ENCODE results near the gene FLVCR2.

Gene FLVCR2

GRCh38 chr14:75636100-75636692 lies 57.8 kb downstream of the FLVCR2 start:
- no peak for DNase-seq

- DNase-seq = no peak
These were observed 62.5 kb downstream of the FLVCR2 start for GRCh38 chr14:75640876-75641275.

GRCh38 chr14:75643985-75644384 lies 65.6 kb downstream of the FLVCR2 start:
- DNase-seq = no peak

GRCh38 chr14:75645056-75645455 lies 66.6 kb downstream of the FLVCR2 start:
- DNase-seq = no peak

GRCh38 chr14:75646762-75647161 lies 68.3 kb downstream of the FLVCR2 start:
- DNase-seq = no peak

GRCh38 chr14:75647640-75648039 lies 69.2 kb downstream of the FLVCR2 start:
- DNase-seq = no peak

- DNase-seq = peak; percentile 76
These were observed 69.8 kb downstream of the FLVCR2 start for GRCh38 chr14:75648066-75648838.

- no peak for DNase-seq
These were observed 70.9 kb downstream of the FLVCR2 start for GRCh38 chr14:75649337-75649736.

GRCh38 chr14:75649773-75650172 lies 71.4 kb downstream of the FLVCR2 start:
- DNase-seq = no peak

GRCh38 chr14:75650253-75651058 lies 72.0 kb downstream of the FLVCR2 start:
- DNase-seq = no peak

GRCh38 chr14:75653563-75653962 lies 75.1 kb downstream of the FLVCR2 start:
- DNase-seq = no peak

GRCh38 chr14:75654127-75654732 lies 75.8 kb downstream of the FLVCR2 start:
- peak; percentile 48 for DNase-seq

GRCh38 chr14:75655235-75655634 lies 76.8 kb downstream of the FLVCR2 start:
- DNase-seq = no peak

- no peak for DNase-seq
These were observed 78.9 kb downstream of the FLVCR2 start for GRCh38 chr14:75657331-75657730.

- DNase-seq = no peak
These were observed 80.5 kb downstream of the FLVCR2 start for GRCh38 chr14:75658957-75659356.

GRCh38 chr14:75660238-75660629 lies 81.8 kb downstream of the FLVCR2 start:
- no peak for DNase-seq

GRCh38 chr14:75660630-75661498 lies 82.4 kb downstream of the FLVCR2 start, which contains the start of the genes ERG28 and TTLL5:
ERG28 (minus strand) TSS chr14:75660876; CDS start chr14:75657502, 3,374 bp downstream.
TTLL5 (plus strand) TSS chr14:75661246; CDS start chr14:75663150, 1,904 bp downstream.
- peak; percentile 99 for DNase-seq

GRCh38 chr14:75661499-75661814 lies 83.0 kb downstream of the FLVCR2 start:
- no peak for DNase-seq

GRCh38 chr14:75662966-75663365 lies 84.5 kb downstream of the FLVCR2 start:
- no peak for DNase-seq

- DNase-seq = no peak
These were observed 88.8 kb downstream of the FLVCR2 start for GRCh38 chr14:75667099-75667765.

- DNase-seq = no peak
These were observed 94.3 kb downstream of the FLVCR2 start for GRCh38 chr14:75672605-75673192.
